NCI-H69 (cell line): Measurements from ENCODE around the gene ROPN1L.
"Not testable (repeated sequence)": the region's sequence is repeated elsewhere in the genome, so short reads cannot be mapped to it uniquely, and the experiment has no call there.

Source experiments
- DNase-seq: peaks from one replicate; lab custom pipeline; 2025; lab: John Stamatoyannopoulos, UW

Gene ROPN1L

GRCh38 chr5:10441083-10441991, at the start of gene ROPN1L:
TSS of gene ROPN1L (plus strand) at chr5:10441879. CDS start at chr5:10442168, 289 bp downstream.
- peak; percentile 96 for DNase-seq

- DNase-seq, result not testable (repeated sequence)
Measured at GRCh38 chr5:10392567-10393328, 48.9 kb upstream of the ROPN1L start.

GRCh38 chr5:10393491-10393890, 48.2 kb upstream of the ROPN1L start:
- no peak for DNase-seq

GRCh38 chr5:10396552-10396951, 45.1 kb upstream of the ROPN1L start:
- peak; percentile 52 for DNase-seq

GRCh38 chr5:10399839-10400238, 41.8 kb upstream of the ROPN1L start:
- no peak for DNase-seq

- DNase-seq, result no peak
Measured at GRCh38 chr5:10400411-10400810, 41.3 kb upstream of the ROPN1L start.

GRCh38 chr5:10400831-10401230, 40.8 kb upstream of the ROPN1L start:
- no peak for DNase-seq

- DNase-seq, result no peak
Measured at GRCh38 chr5:10401498-10401897, 40.2 kb upstream of the ROPN1L start.

GRCh38 chr5:10403829-10404228, 37.9 kb upstream of the ROPN1L start:
- no peak for DNase-seq

GRCh38 chr5:10406651-10407050, 35.0 kb upstream of the ROPN1L start:
- no peak for DNase-seq

GRCh38 chr5:10409504-10409903, 32.2 kb upstream of the ROPN1L start:
- no peak for DNase-seq

- DNase-seq, result no peak
Measured at GRCh38 chr5:10410662-10411061, 31.0 kb upstream of the ROPN1L start.

GRCh38 chr5:10411336-10411735, 30.3 kb upstream of the ROPN1L start:
- no peak for DNase-seq

GRCh38 chr5:10416868-10417267, 24.8 kb upstream of the ROPN1L start:
- DNase-seq, result no peak

- no peak for DNase-seq
Measured at GRCh38 chr5:10418654-10419345, 22.9 kb upstream of the ROPN1L start.

GRCh38 chr5:10420468-10420867, 21.2 kb upstream of the ROPN1L start:
- DNase-seq, result no peak

GRCh38 chr5:10420932-10421331, 20.7 kb upstream of the ROPN1L start:
- no peak for DNase-seq

- DNase-seq, result no peak
Measured at GRCh38 chr5:10421896-10422691, 19.6 kb upstream of the ROPN1L start.

GRCh38 chr5:10423022-10423421, 18.7 kb upstream of the ROPN1L start:
- no peak for DNase-seq

GRCh38 chr5:10424124-10424731, 17.5 kb upstream of the ROPN1L start:
- DNase-seq, result peak; percentile 65

- no peak for DNase-seq
Measured at GRCh38 chr5:10427201-10427600, 14.5 kb upstream of the ROPN1L start.
